ENCODE results near the gene LIPG.

- TF ChIP-seq TAF1 (IDR thresholded peaks at IDR 0.05; ENCODE audit: low read depth, low read length) (no peak), SPI1 (IDR thresholded peaks at IDR 0.05; ENCODE audit: low read depth, low read length) (no peak)
These were observed 15.6 kb upstream of the LIPG start for GRCh38 chr18:49546278-49546677.

All from GM12891 (cell line).